HG02798 (cell line): ENCODE measurements around the gene SBF1.

Experiments
- ATAC-seq: cut with Tn5 transposase; IDR thresholded peaks from one replicate; pipeline ENCODE4 v1.9.1; 2021; ENCODE audit warnings: mild to moderate bottlenecking; ENCODE audit not compliant: unreplicated experiment, poor library complexity

The SBF1 gene

GRCh38 chr22:50486561-50487289 is 11.9 kb upstream of the SBF1 start, which contains the start of gene MIOX:
Gene MIOX, plus strand, starts transcription at chr22:50486859. Its CDS starts 39 bp downstream, at chr22:50486898.
- ATAC-seq: no peak

GRCh38 chr22:50485221-50486131 is 10.6 kb upstream of the SBF1 start:
- no peak for ATAC-seq

GRCh38 chr22:50483977-50484853 is 9.4 kb upstream of the SBF1 start:
- no peak for ATAC-seq

DNA sequence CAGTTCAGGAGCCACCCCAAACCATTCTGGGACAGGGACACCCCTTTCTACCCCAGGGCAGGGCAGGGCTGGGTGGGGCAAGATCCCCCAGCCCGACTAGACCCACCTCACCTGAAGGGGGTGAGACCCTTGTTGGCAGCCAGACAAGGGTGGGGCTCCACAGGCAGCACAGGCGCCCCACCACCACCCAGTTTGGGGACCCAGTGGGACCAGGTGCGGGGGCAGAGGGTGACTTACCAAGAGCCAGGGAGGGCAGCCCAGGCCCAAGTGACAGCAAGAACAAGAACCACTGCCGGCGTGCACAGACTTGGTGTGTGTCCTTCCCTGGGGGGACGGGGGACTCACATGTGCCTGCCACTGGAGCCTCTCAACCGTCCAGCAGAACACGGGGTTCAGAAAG is 8.7 kb upstream of the SBF1 start:
- no peak for ATAC-seq

- no peak for ATAC-seq
These were observed 8.3 kb upstream of the SBF1 start for GRCh38 chr22:50483106-50483505.

GRCh38 chr22:50482107-50483074 is 7.6 kb upstream of the SBF1 start:
- ATAC-seq: no peak

GRCh38 chr22:50481440-50482106 is 6.7 kb upstream of the SBF1 start, which contains the start of gene ADM2:
Gene ADM2, plus strand, starts transcription at chr22:50481543. Its CDS starts 305 bp downstream, at chr22:50481848.
- no peak for ATAC-seq

DNA sequence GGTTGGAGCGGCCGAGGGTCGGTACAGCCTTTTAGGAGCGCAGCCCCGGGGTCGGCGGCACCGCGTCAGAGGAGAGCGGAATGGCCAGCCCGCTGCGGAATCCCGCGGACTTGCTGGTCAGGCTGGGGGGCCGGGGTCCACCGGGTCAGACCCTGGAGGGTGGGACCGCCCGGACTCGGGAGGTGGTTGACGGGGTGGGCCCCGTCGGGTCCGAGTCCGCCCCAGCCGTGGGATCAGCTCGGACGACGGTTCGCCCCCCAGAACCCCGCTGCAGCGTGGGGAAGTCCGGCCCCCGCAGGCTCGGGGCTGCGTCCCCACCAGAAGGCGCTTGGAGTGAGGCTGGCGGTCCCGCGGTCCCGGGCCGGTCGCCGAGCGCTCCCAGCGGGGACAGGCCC is 6.2 kb upstream of the SBF1 start:
- no peak for ATAC-seq

GRCh38 chr22:50479721-50480120 is 4.9 kb upstream of the SBF1 start:
- ATAC-seq: no peak

GRCh38 chr22:50477923-50478322 is 3.1 kb upstream of the SBF1 start:
- ATAC-seq: no peak

DNA sequence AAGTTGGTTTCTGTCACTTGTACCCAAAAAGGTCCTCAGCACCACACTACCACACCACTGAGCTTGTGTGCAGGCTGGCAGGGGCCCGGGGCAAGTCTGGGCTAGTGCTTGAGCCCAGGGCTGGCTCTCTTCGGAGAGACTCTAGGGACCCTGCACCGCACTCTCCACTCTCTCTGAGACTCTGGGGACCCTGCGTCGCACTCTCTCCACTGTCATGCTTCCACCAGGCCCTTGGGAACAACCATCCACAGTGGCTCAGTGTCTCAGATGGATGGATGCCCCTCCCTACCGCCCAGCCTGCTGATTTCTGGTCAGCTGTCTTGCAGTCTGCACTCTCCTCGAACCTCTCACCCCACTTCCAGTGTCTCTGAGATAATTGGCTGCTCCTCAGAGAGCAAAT is 2.0 kb upstream of the SBF1 start:
- ATAC-seq: no peak

GRCh38 chr22:50475652-50476002 is 792 bp upstream of the SBF1 start:
- no peak for ATAC-seq

- no peak for ATAC-seq
These were observed 772 bp downstream of the SBF1 start for GRCh38 chr22:50473855-50474671.

GRCh38 chr22:50473088-50473487 is 1.7 kb downstream of the SBF1 start:
- ATAC-seq: no peak

DNA sequence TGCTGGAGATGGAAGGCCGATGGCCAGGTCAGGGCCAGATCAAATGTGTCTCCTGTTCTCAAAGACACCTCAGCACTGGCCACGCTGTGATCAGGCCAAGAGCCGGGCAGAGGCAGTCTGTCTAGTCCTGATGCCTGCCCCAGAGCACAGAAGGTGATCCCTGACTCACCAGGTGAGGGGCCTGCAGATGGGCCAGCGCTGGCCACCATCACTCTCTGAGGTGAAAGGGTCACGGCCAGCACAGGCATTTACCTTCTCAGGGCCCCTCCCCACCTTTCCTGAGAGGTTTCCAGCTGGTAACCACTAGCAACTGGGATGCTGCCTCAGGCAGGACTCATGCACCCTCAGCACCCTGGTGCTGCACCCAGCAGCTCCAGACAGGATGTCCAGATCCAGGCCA is 2.9 kb downstream of the SBF1 start:
- no peak for ATAC-seq

GRCh38 chr22:50471197-50471847 is 3.5 kb downstream of the SBF1 start:
- ATAC-seq: no peak

DNA sequence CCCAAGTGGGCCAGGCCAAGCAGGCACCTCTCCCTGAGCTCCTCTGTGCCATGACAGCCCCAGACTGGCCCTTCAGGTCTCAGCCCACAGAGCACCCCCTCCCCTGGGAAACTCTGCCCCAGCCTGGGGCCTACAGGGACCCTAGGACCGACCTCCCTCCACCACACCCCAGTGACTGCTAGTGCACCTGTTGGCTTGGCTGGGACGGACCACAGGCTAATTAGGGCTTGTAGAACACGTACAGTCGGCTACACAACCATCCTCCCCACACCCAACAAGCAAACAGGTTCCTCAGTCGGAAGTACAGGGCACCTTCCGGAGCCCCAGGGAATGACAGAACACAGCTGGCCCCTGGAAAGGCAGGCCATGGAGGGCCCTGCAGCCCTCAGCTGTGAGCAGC is 4.3 kb downstream of the SBF1 start:
- no peak for ATAC-seq
